PFSK-1 (cell line): Measurements from ENCODE around the gene RILP.

Experiments used
- FOXP2 ChIP-seq: optimal IDR thresholded peaks from 2 replicates; pipeline ENCODE3; 2011; ENCODE audit warnings: borderline replicate concordance, control low read depth, inconsistent platforms; ENCODE audit not compliant: insufficient read depth; ENCODE audit errors: extremely low read length, extremely low read depth
- POLR2AphosphoS5 ChIP-seq: IDR thresholded peaks from 2 replicates; pipeline ENCODE4 v1.6.1; 2012; ENCODE audit warnings: low read depth, mild to moderate bottlenecking, control low read depth, low read length, moderate library complexity
- SIN3A ChIP-seq: IDR thresholded peaks from 2 replicates; pipeline ENCODE4 v1.6.1; 2012; ENCODE audit warnings: mild to moderate bottlenecking, low read length, moderate library complexity, borderline replicate concordance; ENCODE audit not compliant: insufficient read depth
- TAF1 ChIP-seq: IDR thresholded peaks from 2 replicates; pipeline ENCODE4 v1.6.1; 2012; ENCODE audit warnings: low read length, control low read depth, borderline replicate concordance; ENCODE audit not compliant: insufficient read depth
- TF ChIP-seq, protein P1 (sequence below), 2 experiments: IDR thresholded peaks; 2 replicates each; pipeline versions ENCODE4 v1.6.1 to v1.8.0; 2011 to 2012; ENCODE audit warnings: low read depth in 2 of 2, low read length in 2 of 2, control low read depth in 1 of 2, inconsistent platforms in 1 of 2, mild to moderate bottlenecking in 1 of 2, moderate library complexity in 1 of 2; ENCODE audit not compliant: insufficient read depth in 1 of 2

The RILP gene

DNA sequence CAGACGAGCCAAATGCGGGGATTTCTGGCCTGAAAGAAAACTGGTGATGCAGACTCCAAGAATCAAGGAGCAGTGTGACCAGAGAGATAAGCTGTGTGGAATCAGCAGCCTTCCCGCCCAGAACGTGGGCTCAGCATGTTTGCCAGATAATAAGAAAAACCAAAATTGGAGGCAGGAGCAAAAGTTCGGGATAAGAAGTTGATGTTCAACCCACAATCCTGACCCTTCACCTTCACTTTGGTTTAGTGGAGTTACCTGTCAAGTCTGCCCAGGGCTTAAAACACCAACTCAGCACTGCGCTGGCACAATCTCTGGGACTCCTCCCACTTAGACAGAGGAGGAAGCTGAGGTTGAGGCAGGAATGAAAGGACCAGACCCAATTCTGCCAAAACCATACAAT lies 24.1 kb downstream of the RILP start:
- TF ChIP-seq, protein P1, sequence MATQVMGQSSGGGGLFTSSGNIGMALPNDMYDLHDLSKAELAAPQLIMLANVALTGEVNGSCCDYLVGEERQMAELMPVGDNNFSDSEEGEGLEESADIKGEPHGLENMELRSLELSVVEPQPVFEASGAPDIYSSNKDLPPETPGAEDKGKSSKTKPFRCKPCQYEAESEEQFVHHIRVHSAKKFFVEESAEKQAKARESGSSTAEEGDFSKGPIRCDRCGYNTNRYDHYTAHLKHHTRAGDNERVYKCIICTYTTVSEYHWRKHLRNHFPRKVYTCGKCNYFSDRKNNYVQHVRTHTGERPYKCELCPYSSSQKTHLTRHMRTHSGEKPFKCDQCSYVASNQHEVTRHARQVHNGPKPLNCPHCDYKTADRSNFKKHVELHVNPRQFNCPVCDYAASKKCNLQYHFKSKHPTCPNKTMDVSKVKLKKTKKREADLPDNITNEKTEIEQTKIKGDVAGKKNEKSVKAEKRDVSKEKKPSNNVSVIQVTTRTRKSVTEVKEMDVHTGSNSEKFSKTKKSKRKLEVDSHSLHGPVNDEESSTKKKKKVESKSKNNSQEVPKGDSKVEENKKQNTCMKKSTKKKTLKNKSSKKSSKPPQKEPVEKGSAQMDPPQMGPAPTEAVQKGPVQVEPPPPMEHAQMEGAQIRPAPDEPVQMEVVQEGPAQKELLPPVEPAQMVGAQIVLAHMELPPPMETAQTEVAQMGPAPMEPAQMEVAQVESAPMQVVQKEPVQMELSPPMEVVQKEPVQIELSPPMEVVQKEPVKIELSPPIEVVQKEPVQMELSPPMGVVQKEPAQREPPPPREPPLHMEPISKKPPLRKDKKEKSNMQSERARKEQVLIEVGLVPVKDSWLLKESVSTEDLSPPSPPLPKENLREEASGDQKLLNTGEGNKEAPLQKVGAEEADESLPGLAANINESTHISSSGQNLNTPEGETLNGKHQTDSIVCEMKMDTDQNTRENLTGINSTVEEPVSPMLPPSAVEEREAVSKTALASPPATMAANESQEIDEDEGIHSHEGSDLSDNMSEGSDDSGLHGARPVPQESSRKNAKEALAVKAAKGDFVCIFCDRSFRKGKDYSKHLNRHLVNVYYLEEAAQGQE (IDR thresholded peaks at IDR 0.05; ENCODE audit: insufficient read depth in 1 of 2, low read depth in 2 of 2, low read length in 2 of 2), result no peak
- TF ChIP-seq SIN3A (no peak), TAF1 (no peak), POLR2AphosphoS5 (no peak), FOXP2 (no peak)

DNA sequence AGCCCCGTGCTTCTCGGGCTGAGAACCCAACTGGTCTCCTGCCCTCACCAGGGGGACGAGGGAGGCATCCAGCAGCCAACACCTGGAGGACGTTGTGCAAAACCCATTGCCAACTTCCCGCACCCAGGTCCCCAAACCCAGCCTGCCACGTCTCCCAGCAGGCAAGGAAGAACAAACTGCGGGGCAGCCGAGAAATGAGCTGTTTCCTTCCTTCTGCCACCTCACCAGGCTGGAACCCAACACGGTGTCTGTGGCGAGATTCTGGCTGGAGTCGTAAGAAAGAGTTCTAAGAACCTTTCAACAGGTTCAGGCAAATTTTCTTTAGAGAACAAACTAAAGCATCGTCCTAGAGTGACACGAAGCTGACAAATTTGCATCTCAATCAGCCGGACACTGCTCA lies 24.6 kb downstream of the RILP start:
- TF ChIP-seq TAF1 (no peak), SIN3A (no peak), FOXP2 (no peak), POLR2AphosphoS5 (no peak)
- TF ChIP-seq, protein P1 (IDR thresholded peaks at IDR 0.05; ENCODE audit: insufficient read depth in 1 of 2, low read depth in 2 of 2, low read length in 2 of 2), result no peak

DNA sequence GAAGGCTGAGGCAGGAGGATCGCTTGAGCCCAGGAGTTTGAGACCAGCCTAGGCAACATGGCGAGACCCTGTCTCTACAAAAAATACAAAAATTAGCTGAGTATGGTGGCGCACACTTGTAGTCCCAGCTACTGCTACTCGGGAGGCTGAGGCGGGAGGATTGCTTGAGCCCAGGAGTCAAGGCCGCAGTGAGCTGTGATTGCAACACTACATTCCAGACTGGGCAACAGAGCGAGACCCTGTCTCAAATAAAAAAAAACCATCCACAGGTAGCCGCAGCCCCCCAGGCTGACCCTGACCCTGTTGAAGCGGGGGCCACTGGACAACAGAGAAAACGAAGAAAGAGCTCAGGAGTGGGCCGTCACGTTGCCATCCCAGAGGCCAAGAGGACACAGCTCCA lies 25.0 kb downstream of the RILP start:
- TF ChIP-seq POLR2AphosphoS5, result no peak
- TF ChIP-seq, protein P1 (IDR thresholded peaks at IDR 0.05; ENCODE audit: insufficient read depth in 1 of 2, low read depth in 2 of 2, low read length in 2 of 2), result no peak
- TF ChIP-seq SIN3A, result no peak
- no peak for TF ChIP-seq TAF1
- TF ChIP-seq FOXP2, result no peak

DNA sequence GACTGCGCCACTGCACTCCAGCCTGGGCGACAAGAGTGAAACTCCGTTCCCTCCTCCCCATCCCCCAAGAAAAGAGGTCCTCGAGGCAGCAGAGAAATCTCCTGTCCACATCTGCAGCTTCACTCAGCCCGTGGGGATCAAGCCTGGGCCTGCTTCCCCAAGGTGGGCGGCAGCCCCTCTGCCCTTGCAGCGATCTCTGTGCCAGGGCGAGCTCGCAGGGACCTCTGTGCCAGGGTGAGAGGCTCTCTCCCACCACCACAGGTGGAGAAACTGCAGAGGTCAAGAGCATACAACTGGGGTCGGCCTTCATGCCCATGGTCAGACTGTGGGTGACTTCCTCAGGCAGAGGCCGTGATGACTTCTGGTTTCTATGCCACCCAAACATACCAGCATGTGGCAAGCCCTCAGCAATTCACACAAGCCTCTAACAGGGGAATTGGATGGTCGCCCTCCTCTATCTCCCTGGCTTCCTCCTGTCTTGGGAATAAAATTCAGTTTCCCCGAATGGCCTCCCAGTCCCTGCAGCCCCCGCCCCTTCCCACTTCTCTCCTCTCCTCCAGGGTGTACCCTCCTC lies 26.5 kb downstream of the RILP start:
- no peak for TF ChIP-seq TAF1
- TF ChIP-seq POLR2AphosphoS5, result no peak
- TF ChIP-seq, protein P1 (IDR thresholded peaks at IDR 0.05; ENCODE audit: insufficient read depth in 1 of 2, low read depth in 2 of 2, low read length in 2 of 2), result no peak
- TF ChIP-seq FOXP2, result no peak
- no peak for TF ChIP-seq SIN3A
